Measurements from ENCODE around the gene RHOV. TPM values are rescaled to one million over a fixed set of nuclear protein-coding genes. Genes with fewer than 3 reads are reported as not detected.

The RHOV gene
- total and polyA plus RNA-seq, 10 of the 15 experiments (the other 5 are each of a cell fraction or from before 2014, with no cell fraction given), result 0.24 to 39.3 (median 9.3) TPM

DNA sequence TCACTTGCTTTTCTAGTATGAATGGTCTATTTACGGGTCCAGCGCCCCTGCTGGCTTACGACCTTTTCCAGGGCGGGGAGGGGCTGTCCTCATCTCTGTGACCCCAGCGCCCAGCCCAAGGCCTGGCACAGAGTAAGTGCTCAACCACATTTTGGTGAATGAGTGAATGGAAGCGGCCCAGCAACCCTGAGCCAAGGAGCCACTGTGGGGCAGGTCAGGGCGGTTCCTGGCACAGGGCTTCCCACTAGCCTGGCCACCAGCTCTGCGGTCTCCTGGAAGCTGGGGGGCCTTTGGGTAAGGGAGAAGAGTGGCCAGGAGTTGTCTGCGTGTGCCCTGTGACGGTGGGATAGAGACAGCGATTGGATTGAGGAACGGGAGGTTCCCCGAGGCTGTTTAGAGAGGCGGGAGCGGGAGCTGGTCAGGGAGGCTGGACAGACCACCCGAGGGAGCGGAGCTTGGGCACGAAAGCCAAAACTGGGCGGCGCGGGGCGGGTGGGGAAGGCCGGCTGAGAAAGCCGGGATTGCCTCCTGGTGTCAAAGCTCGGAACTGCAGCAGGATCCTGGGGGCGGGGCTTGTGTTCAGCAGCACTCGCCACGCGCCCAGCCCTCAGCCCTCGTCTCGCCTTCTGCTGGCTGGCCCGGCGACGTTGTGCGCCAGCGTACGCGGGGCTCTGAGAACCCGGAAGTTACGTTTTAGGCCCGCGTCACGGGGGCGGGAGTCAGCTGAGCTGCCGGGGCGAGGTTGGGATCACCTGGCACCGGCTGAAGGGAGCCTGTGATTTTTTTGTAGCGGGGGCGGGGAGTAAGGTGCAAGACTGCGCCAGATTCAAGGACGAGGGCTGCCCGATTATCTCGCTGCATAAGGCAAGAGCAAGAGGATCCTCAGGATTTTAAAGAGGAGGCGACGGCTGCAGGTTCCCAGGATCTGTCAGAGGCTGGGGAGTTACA is 20.0 kb upstream of the RHOV start, which contains the start of gene VPS18 (continued):
- TF ChIP-seq GABPA (IDR thresholded peaks at IDR 0.05; ENCODE audit: low read depth) (peak; percentile 79), EZH2 (IDR thresholded peaks at IDR 0.05; ENCODE audit: borderline replicate concordance, control insufficient read depth, low read depth, low read length) (no peak), FOXM1 (IDR thresholded peaks at IDR 0.05; ENCODE audit: low read depth, low read length) (no peak), ATF7 (IDR thresholded peaks at IDR 0.05; ENCODE audit: low read depth) (no peak), NFIC (IDR thresholded peaks at IDR 0.05; ENCODE audit: low read depth, low read length) (no peak), IKZF2 (IDR thresholded peaks at IDR 0.05) (no peak), SREBF2 (IDR thresholded peaks at IDR 0.05; ENCODE audit: low read length) (no peak), RCOR1 (conservative IDR thresholded peaks at IDR 0.05; ENCODE audit: low read depth, low read length) (0 out of 2 replicates have a peak, but pooled peaks have one; percentile 59), FOS (IDR thresholded peaks at IDR 0.05; ENCODE audit: borderline replicate concordance, extremely low read depth, insufficient read length) (no peak), ZBED1 (IDR thresholded peaks at IDR 0.05; ENCODE audit: borderline replicate concordance) (no peak), POU2F2 (IDR thresholded peaks at IDR 0.05; ENCODE audit: borderline replicate concordance, low read depth, low read length) (0 out of 3 replicates have a peak, but pooled peaks have one; percentile 26), HDAC2 (IDR thresholded peaks at IDR 0.05) (no peak), NFXL1 (IDR thresholded peaks at IDR 0.05; ENCODE audit: borderline replicate concordance) (no peak)
- TF ChIP-seq, protein P1, sequence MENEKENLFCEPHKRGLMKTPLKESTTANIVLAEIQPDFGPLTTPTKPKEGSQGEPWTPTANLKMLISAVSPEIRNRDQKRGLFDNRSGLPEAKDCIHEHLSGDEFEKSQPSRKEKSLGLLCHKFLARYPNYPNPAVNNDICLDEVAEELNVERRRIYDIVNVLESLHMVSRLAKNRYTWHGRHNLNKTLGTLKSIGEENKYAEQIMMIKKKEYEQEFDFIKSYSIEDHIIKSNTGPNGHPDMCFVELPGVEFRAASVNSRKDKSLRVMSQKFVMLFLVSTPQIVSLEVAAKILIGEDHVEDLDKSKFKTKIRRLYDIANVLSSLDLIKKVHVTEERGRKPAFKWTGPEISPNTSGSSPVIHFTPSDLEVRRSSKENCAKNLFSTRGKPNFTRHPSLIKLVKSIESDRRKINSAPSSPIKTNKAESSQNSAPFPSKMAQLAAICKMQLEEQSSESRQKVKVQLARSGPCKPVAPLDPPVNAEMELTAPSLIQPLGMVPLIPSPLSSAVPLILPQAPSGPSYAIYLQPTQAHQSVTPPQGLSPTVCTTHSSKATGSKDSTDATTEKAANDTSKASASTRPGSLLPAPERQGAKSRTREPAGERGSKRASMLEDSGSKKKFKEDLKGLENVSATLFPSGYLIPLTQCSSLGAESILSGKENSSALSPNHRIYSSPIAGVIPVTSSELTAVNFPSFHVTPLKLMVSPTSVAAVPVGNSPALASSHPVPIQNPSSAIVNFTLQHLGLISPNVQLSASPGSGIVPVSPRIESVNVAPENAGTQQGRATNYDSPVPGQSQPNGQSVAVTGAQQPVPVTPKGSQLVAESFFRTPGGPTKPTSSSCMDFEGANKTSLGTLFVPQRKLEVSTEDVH (IDR thresholded peaks at IDR 0.05; ENCODE audit: low read depth, partially characterized antibody), result no peak
- TF ChIP-seq, protein P2, sequence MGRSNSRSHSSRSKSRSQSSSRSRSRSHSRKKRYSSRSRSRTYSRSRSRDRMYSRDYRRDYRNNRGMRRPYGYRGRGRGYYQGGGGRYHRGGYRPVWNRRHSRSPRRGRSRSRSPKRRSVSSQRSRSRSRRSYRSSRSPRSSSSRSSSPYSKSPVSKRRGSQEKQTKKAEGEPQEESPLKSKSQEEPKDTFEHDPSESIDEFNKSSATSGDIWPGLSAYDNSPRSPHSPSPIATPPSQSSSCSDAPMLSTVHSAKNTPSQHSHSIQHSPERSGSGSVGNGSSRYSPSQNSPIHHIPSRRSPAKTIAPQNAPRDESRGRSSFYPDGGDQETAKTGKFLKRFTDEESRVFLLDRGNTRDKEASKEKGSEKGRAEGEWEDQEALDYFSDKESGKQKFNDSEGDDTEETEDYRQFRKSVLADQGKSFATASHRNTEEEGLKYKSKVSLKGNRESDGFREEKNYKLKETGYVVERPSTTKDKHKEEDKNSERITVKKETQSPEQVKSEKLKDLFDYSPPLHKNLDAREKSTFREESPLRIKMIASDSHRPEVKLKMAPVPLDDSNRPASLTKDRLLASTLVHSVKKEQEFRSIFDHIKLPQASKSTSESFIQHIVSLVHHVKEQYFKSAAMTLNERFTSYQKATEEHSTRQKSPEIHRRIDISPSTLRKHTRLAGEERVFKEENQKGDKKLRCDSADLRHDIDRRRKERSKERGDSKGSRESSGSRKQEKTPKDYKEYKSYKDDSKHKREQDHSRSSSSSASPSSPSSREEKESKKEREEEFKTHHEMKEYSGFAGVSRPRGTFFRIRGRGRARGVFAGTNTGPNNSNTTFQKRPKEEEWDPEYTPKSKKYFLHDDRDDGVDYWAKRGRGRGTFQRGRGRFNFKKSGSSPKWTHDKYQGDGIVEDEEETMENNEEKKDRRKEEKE (IDR thresholded peaks at IDR 0.05), result no peak
- TF ChIP-seq, protein P3, sequence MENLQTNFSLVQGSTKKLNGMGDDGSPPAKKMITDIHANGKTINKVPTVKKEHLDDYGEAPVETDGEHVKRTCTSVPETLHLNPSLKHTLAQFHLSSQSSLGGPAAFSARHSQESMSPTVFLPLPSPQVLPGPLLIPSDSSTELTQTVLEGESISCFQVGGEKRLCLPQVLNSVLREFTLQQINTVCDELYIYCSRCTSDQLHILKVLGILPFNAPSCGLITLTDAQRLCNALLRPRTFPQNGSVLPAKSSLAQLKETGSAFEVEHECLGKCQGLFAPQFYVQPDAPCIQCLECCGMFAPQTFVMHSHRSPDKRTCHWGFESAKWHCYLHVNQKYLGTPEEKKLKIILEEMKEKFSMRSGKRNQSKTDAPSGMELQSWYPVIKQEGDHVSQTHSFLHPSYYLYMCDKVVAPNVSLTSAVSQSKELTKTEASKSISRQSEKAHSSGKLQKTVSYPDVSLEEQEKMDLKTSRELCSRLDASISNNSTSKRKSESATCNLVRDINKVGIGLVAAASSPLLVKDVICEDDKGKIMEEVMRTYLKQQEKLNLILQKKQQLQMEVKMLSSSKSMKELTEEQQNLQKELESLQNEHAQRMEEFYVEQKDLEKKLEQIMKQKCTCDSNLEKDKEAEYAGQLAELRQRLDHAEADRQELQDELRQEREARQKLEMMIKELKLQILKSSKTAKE (IDR thresholded peaks at IDR 0.05; ENCODE audit: low read depth, poor library complexity, severe bottlenecking), result no peak
- TF ChIP-seq, protein P4, sequence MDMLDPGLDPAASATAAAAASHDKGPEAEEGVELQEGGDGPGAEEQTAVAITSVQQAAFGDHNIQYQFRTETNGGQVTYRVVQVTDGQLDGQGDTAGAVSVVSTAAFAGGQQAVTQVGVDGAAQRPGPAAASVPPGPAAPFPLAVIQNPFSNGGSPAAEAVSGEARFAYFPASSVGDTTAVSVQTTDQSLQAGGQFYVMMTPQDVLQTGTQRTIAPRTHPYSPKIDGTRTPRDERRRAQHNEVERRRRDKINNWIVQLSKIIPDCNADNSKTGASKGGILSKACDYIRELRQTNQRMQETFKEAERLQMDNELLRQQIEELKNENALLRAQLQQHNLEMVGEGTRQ (IDR thresholded peaks at IDR 0.05; ENCODE audit: borderline replicate concordance, low read depth, low read length), result peak; percentile 74
- TF ChIP-seq, protein P5, sequence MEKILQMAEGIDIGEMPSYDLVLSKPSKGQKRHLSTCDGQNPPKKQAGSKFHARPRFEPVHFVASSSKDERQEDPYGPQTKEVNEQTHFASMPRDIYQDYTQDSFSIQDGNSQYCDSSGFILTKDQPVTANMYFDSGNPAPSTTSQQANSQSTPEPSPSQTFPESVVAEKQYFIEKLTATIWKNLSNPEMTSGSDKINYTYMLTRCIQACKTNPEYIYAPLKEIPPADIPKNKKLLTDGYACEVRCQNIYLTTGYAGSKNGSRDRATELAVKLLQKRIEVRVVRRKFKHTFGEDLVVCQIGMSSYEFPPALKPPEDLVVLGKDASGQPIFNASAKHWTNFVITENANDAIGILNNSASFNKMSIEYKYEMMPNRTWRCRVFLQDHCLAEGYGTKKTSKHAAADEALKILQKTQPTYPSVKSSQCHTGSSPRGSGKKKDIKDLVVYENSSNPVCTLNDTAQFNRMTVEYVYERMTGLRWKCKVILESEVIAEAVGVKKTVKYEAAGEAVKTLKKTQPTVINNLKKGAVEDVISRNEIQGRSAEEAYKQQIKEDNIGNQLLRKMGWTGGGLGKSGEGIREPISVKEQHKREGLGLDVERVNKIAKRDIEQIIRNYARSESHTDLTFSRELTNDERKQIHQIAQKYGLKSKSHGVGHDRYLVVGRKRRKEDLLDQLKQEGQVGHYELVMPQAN (conservative IDR thresholded peaks at IDR 0.05), result peak; percentile 95
